H1 (cell line): ENCODE data around the gene ATP5MC2. TPM values are rescaled to one million over a fixed set of nuclear protein-coding genes. Genes with fewer than 3 reads are reported as not detected.

ENCODE experiments used
- CTCF ChIA-PET: fragments of 300-600 bp; sonication (Branson Sonifier 250); formaldehyde crosslinking; loops from one replicate; lab custom pipeline; 2021; ENCODE audit not compliant: partially characterized antibody; lab: Charles Lee
- POLR2A ChIA-PET: fragments of 300-600 bp; sonication (Branson Sonifier 250); formaldehyde crosslinking; loops from one replicate; lab custom pipeline; 2021; ENCODE audit warnings: inconsistent platforms; ENCODE audit not compliant: partially characterized antibody; lab: Charles Lee
- DNase-seq, 2 experiments: peaks; one replicate each; pipeline versions ENCODE4 v3.0.0 to v3.0.0-alpha.2; 2010 to 2022; ENCODE audit warnings: low spot score in 2 of 2, low read depth in 1 of 2, mixed read lengths in 1 of 2
- FAIRE-seq: peaks from 2 replicates; lab custom pipeline; 2011; peaks lifted over from hg19 to GRCh38; lab: Jason Lieb, UNC
- H2AFZ ChIP-seq: 2 replicates; pipeline ENCODE4 v1.8.1; 2012; ENCODE audit warnings: low read length, inconsistent platforms
- H2AK5ac ChIP-seq: 2 replicates; pipeline ENCODE4 v1.6.1; 2013; ENCODE audit warnings: low read depth, low read length
- H2BK120ac ChIP-seq: replicated peaks from 2 replicates; pipeline ENCODE3; 2013; ENCODE audit warnings: low read depth, low read length, inconsistent platforms
- H2BK12ac ChIP-seq: 2 replicates; pipeline ENCODE4 v1.6.1; 2013; ENCODE audit warnings: low read depth, low read length
- H2BK15ac ChIP-seq: 2 replicates; pipeline ENCODE4 v1.6.1; 2013; ENCODE audit warnings: low read length
- H2BK20ac ChIP-seq: 2 replicates; pipeline ENCODE4 v1.6.1; 2013; ENCODE audit warnings: low read length
- H2BK5ac ChIP-seq: 2 replicates; pipeline ENCODE4 v1.6.1; 2013; ENCODE audit warnings: low read depth, low read length
- H3K14ac ChIP-seq: 2 replicates; pipeline ENCODE4 v1.6.1; 2013; ENCODE audit warnings: inconsistent platforms; ENCODE audit not compliant: insufficient read length
- H3K18ac ChIP-seq: 2 replicates; pipeline ENCODE4 v1.6.1; 2013; ENCODE audit warnings: low read length; ENCODE audit errors: extremely low read depth
- H3K23ac ChIP-seq: 2 replicates; pipeline ENCODE4 v1.6.1; 2013; ENCODE audit warnings: inconsistent platforms; ENCODE audit not compliant: insufficient read length
- H3K23me2 ChIP-seq: 2 replicates; pipeline ENCODE4 v1.6.1; 2013; ENCODE audit warnings: low read depth, low read length
- H3K27ac ChIP-seq: 2 replicates; pipeline ENCODE4 v1.6.1; 2011; ENCODE audit warnings: low read depth, low read length, inconsistent platforms
- H3K27me3 ChIP-seq, 4 experiments: replicated peaks in 1 of 4; 1 replicate in 1 of 4; 2 replicates in 3 of 4; pipeline versions ENCODE4 v1.6.1 to v1.8.1; 2011 to 2013; ENCODE audit warnings: low read length in 3 of 4, mild to moderate bottlenecking in 3 of 4, inconsistent platforms in 2 of 4, mixed read lengths in 2 of 4, moderate library complexity in 1 of 4; ENCODE audit not compliant: control insufficient read depth in 3 of 4, insufficient read depth in 3 of 4; ENCODE audit errors: extremely low read depth in 1 of 4
- H3K36me3 ChIP-seq, 4 experiments: 2 replicates each; pipeline versions ENCODE4 v1.6.1 to v1.8.1; 2011 to 2013; ENCODE audit warnings: mild to moderate bottlenecking in 4 of 4, low read length in 3 of 4, moderate library complexity in 2 of 4, control low read depth in 1 of 4, inconsistent platforms in 1 of 4; ENCODE audit not compliant: insufficient read depth in 4 of 4, control insufficient read depth in 2 of 4
- H3K4ac ChIP-seq: replicated peaks from 2 replicates; pipeline ENCODE3; 2013; ENCODE audit warnings: low read length, low read depth, mixed read lengths, inconsistent platforms; ENCODE audit not compliant: insufficient read length
- H3K4me1 ChIP-seq, 4 experiments: replicated peaks in 1 of 4; 1 replicate in 1 of 4; 2 replicates in 3 of 4; pipeline versions ENCODE4 v1.6.1 to v1.8.1; 2011 to 2013; ENCODE audit warnings: low read length in 3 of 4, inconsistent platforms in 2 of 4, mixed read lengths in 1 of 4; ENCODE audit not compliant: insufficient read depth in 4 of 4, control insufficient read depth in 3 of 4
- H3K4me2 ChIP-seq, 2 experiments: 2 replicates each; pipeline versions ENCODE4 v1.6.1 to v1.8.1; 2011 to 2013; ENCODE audit warnings: low read depth in 2 of 2, low read length in 2 of 2, control low read depth in 1 of 2, inconsistent platforms in 1 of 2, mild to moderate bottlenecking in 1 of 2; ENCODE audit not compliant: insufficient read depth in 1 of 2
- H3K4me3 ChIP-seq, 4 experiments: fragments of 200-600, 300-600 bp in 1 of 4; sonication (generic), shearing (Covaris generic), sonication (Bioruptor Twin) in 1 of 4; 2 replicates each; pipeline versions ENCODE4 v1.5.1 to v1.8.1; 2011 to 2016; ENCODE audit warnings: low read length in 4 of 4, low read depth in 3 of 4, control low read depth in 2 of 4, inconsistent platforms in 2 of 4, mild to moderate bottlenecking in 2 of 4, mixed read lengths in 1 of 4, moderate library complexity in 1 of 4; ENCODE audit not compliant: insufficient read depth in 2 of 4; ENCODE audit errors: extremely low read depth in 1 of 4
- H3K56ac ChIP-seq: replicated peaks from 2 replicates; pipeline ENCODE3; 2013; ENCODE audit warnings: low read depth, mild to moderate bottlenecking, mixed read lengths, low read length, inconsistent platforms; ENCODE audit not compliant: insufficient read length
- H3K79me1 ChIP-seq: 2 replicates; pipeline ENCODE4 v1.6.1; 2013; ENCODE audit warnings: low read depth, low read length, control low read depth
- H3K79me2 ChIP-seq, 2 experiments: 2 replicates each; pipeline versions ENCODE4 v1.6.1 to v1.8.1; 2012 to 2013; ENCODE audit warnings: low read length in 2 of 2, mild to moderate bottlenecking in 2 of 2, inconsistent platforms in 1 of 2; ENCODE audit not compliant: insufficient read depth in 2 of 2, control insufficient read depth in 1 of 2
- H3K9ac ChIP-seq, 4 experiments: replicated peaks in 1 of 4; 1 replicate in 1 of 4; 2 replicates in 3 of 4; pipeline versions ENCODE4 v1.6.1 to v1.8.1; 2011 to 2013; ENCODE audit warnings: low read depth in 3 of 4, low read length in 3 of 4, control low read depth in 2 of 4, mild to moderate bottlenecking in 2 of 4, moderate library complexity in 2 of 4, inconsistent platforms in 1 of 4; ENCODE audit errors: extremely low read depth in 1 of 4
- H3K9me3 ChIP-seq, 2 experiments: 2 replicates each; pipeline versions ENCODE4 v1.6.1 to v1.8.1; 2012 to 2013; ENCODE audit warnings: mild to moderate bottlenecking in 2 of 2, moderate library complexity in 2 of 2, control low read depth in 1 of 2, inconsistent platforms in 1 of 2, low read depth in 1 of 2, low read length in 1 of 2, mixed read lengths in 1 of 2; ENCODE audit not compliant: insufficient read depth in 2 of 2
- H4K20me1 ChIP-seq, 2 experiments: replicated peaks in 1 of 2; 2 replicates each; pipeline versions ENCODE3 to v1.8.1; 2011 to 2013; ENCODE audit warnings: inconsistent platforms in 2 of 2, low read length in 2 of 2, mild to moderate bottlenecking in 1 of 2; ENCODE audit not compliant: insufficient read depth in 2 of 2, control insufficient read depth in 1 of 2
- H4K5ac ChIP-seq: 2 replicates; pipeline ENCODE4 v1.6.1; 2013; ENCODE audit warnings: low read length, low read depth, mixed read lengths, inconsistent platforms; ENCODE audit not compliant: insufficient read length
- H4K8ac ChIP-seq: 2 replicates; pipeline ENCODE4 v1.8.0; 2013; ENCODE audit warnings: mild to moderate bottlenecking, moderate library complexity, low read length, inconsistent platforms; ENCODE audit not compliant: insufficient read depth; ENCODE audit errors: extremely low read depth
- H4K91ac ChIP-seq: replicated peaks from 2 replicates; pipeline ENCODE3; 2013; ENCODE audit warnings: low read length, mixed read lengths, inconsistent platforms; ENCODE audit not compliant: insufficient read length
- CBX5 ChIP-seq: fragments of 300-800, 300-1000 bp; sonication (generic); IDR thresholded peaks from 2 replicates; pipeline ENCODE4 v1.7.1; 2016; ENCODE audit warnings: antibody characterized with exemption, low read length, low read depth
- CHD1 ChIP-seq: IDR thresholded peaks from 2 replicates; pipeline ENCODE4 v1.6.1; 2012; ENCODE audit warnings: low read depth, low read length, improper control_type of control experiment
- GTF2F1 ChIP-seq: IDR thresholded peaks from 2 replicates; pipeline ENCODE4 v1.6.1; 2012; ENCODE audit warnings: low read depth, low read length, improper control_type of control experiment, borderline replicate concordance
- HDAC6 ChIP-seq: IDR thresholded peaks from one replicate; pipeline ENCODE4 v1.7.1; 2012; ENCODE audit warnings: low read depth, mild to moderate bottlenecking, inconsistent platforms, low read length, moderate library complexity
- MAFK ChIP-seq: IDR thresholded peaks from 2 replicates; pipeline ENCODE4 v1.6.1; 2012; ENCODE audit warnings: low read depth, mild to moderate bottlenecking, improper control_type of control experiment, low read length
- NRF1 ChIP-seq: IDR thresholded peaks from 2 replicates; pipeline ENCODE4 v1.6.1; 2011; ENCODE audit warnings: mild to moderate bottlenecking, low read depth, low read length, improper control_type of control experiment
- POLR2AphosphoS5 ChIP-seq: IDR thresholded peaks from 2 replicates; pipeline ENCODE4 v1.6.1; 2011; ENCODE audit warnings: low read depth, low read length
- POU5F1 ChIP-seq: IDR thresholded peaks from 2 replicates; pipeline ENCODE4 v1.6.1; 2011; ENCODE audit warnings: low read depth, mild to moderate bottlenecking, low read length, moderate library complexity
- RXRA ChIP-seq: IDR thresholded peaks from 2 replicates; pipeline ENCODE4 v1.6.1; 2011; ENCODE audit warnings: low read depth, mild to moderate bottlenecking, low read length, moderate library complexity; ENCODE audit not compliant: insufficient read depth
- SAP30 ChIP-seq: fragments of 300-600 bp; sonication (generic); IDR thresholded peaks from 2 replicates; pipeline ENCODE4 v1.7.1; 2012; ENCODE audit warnings: low read length, moderate library complexity, mild to moderate bottlenecking, inconsistent platforms; ENCODE audit not compliant: insufficient read depth, insufficient replicate concordance
- SP1 ChIP-seq: IDR thresholded peaks from 2 replicates; pipeline ENCODE4 v1.6.1; 2011; ENCODE audit warnings: low read depth, low read length
- SP2 ChIP-seq: IDR thresholded peaks from 2 replicates; pipeline ENCODE4 v1.6.1; 2012; ENCODE audit warnings: mild to moderate bottlenecking, low read length, inconsistent platforms
- TAF7 ChIP-seq: optimal IDR thresholded peaks from 2 replicates; pipeline ENCODE3; 2011; ENCODE audit warnings: low read depth, mild to moderate bottlenecking, inconsistent platforms, low read length, moderate library complexity, borderline replicate concordance
- YY1 ChIP-seq: IDR thresholded peaks from 2 replicates; pipeline ENCODE4 v1.6.1; 2011; ENCODE audit warnings: low read depth, mild to moderate bottlenecking, low read length
- WGBS, 2 experiments: shearing (Covaris generic) in 1 of 2; methylation state at CpG; one replicate each; pipeline versions ENCODE4 v1.1.6 to v1.1.7; 2013 to 2015; ENCODE audit warnings: low lambda C conversion rate in 2 of 2, mixed read lengths in 2 of 2, inconsistent platforms in 1 of 2, low coverage in 1 of 2, missing lambda C conversion rate in 1 of 2; ENCODE audit not compliant: insufficient replicate concordance in 2 of 2, insufficient coverage in 1 of 2, insufficient read length in 1 of 2; ENCODE audit errors: extremely low coverage in 1 of 2, missing lambda C conversion rate in 1 of 2; 5-methylcytosine and 5-hydroxymethylcytosine counted together
- polyA plus RNA-seq, 7 experiments: library from polyadenylated mRNA; depleted of rRNA in 3 of 7; stranded (reverse) in 5 of 7; unstranded in 2 of 7; fragments of >200 nt in 5 of 7; fragments of 200-250 nt in 2 of 7; gene quantifications; 1 replicate in 5 of 7; 2 replicates in 1 of 7; 4 replicates in 1 of 7; pipeline versions ENCODE4 v1.2.1 to v1.2.3, GENCODE V29; 2011 to 2013; ENCODE audit warnings: missing spikeins in 2 of 7, mixed read lengths in 2 of 7
- total RNA-seq: library from RNA; stranded (reverse); fragmentation: NEBNext Ultra II Directional; extraction: Animal tissue kit (Norgen Biotek cat#: 25700); gene quantifications from 2 replicates; pipeline ENCODE4 v1.2.1, GENCODE V29; 2021

ATP5MC2 gene
- total and polyA plus RNA-seq, 2 of the 8 experiments (the other 6 are each of a cell fraction or from before 2014, with no cell fraction given) = 408 to 952 TPM

GRCh38 chr12:53670308-53670707, 5.6 kb downstream of the ATP5MC2 start:
- Histone ChIP-seq H3K4me3 (no peak overlapping the region), H3K27me3 (no peaks in the 10 kb centered on the region), H2BK5ac (no peak overlapping the region), H3K56ac (no peak overlapping the region), H3K23ac (no peak overlapping the region), H2BK20ac (no peak overlapping the region), H2BK12ac (no peak overlapping the region), H3K18ac (no peak overlapping the region), H4K5ac (no peak overlapping the region), H4K91ac (no peak overlapping the region), H3K4ac (no peak overlapping the region), H3K27ac (no peak overlapping the region), H3K79me1 (peaks cover 6% of the 10 kb centered on the region), H4K8ac (no peak overlapping the region), H3K79me2 (peaks cover 0 to 26% of the 10 kb centered on the region in 2 experiments; a peak in 2 of 4 replicates), H3K36me3 (peaks cover 26 to 78% (median 52%) of the 10 kb centered on the region in 4 experiments), H3K4me1 (peaks cover 0 to 6% (median 3%) of the 10 kb centered on the region in 4 experiments; a peak in 5 of 7 replicates), H2BK15ac (no peak overlapping the region), H2AFZ (no peak overlapping the region), H4K20me1 (peaks cover 2 to 4% of the 10 kb centered on the region in 2 experiments), H2AK5ac (no peak overlapping the region), H2BK120ac (no peak overlapping the region), H3K9ac (no peak overlapping the region), H3K9me3 (no peaks in the 10 kb centered on the region), H3K4me2 (no peak overlapping the region), H3K23me2 (peaks cover 2% of the 10 kb centered on the region), H3K14ac (no peak overlapping the region)
- FAIRE-seq = no peak
- WGBS, 2 experiments = 95% methylated on average over 7 of the region's 7 CpGs; no CpG with 5 or more reads in 1 of the 2 experiments
- TF ChIP-seq TAF7 (no peak), RXRA (no peak), POLR2AphosphoS5 (no peak), YY1 (no peak), MAFK (no peak), SAP30 (no peak), CHD1 (no peak), POU5F1 (no peak), NRF1 (no peak), GTF2F1 (no peak), SP2 (no peak), CBX5 (no peak), HDAC6 (no peak), SP1 (no peak)
- CTCF ChIA-PET = interaction anchor here (1.2 kb wide), 1 partner anchor 127 kb away, joined by 4 read pairs; no protein-coding TSS in a partner anchor
- POLR2A ChIA-PET = interaction anchor here (0.8 to 13.5 kb wide), 3 partner anchors 9 to 126 kb away, joined by 3 to 246 read pairs (median 3); no protein-coding TSS in a partner anchor
- DNase-seq = no peak
